Measurements from ENCODE around the gene LRRC47.

The LRRC47 gene

GRCh38 chr1:3736131-3736561 is 60.2 kb downstream of the LRRC47 start:
- H3K4me1 ChIP-seq (ENCODE audit: control insufficient read depth in 5 of 5, insufficient read depth in 5 of 5, low read length in 5 of 5), result peaks cover 0 to 21% (median 6%) of the 10 kb centered on the region in 5 donors
- no peak overlapping the region for H3K9ac ChIP-seq (ENCODE audit: low read length in 5 of 5)
- no peaks in the 10 kb centered on the region for H3K9me3 ChIP-seq (ENCODE audit: control insufficient read depth in 5 of 5, low read length in 5 of 5)
- H3K4me3 ChIP-seq (ENCODE audit: low read depth in 1 of 5, low read length in 5 of 5), result no peak overlapping the region
- peaks cover 0 to 65% (median 44%) of the 10 kb centered on the region in 5 donors for H3K36me3 ChIP-seq (ENCODE audit: control insufficient read depth in 5 of 5, insufficient read depth in 5 of 5, low read length in 5 of 5)
- H3K27me3 ChIP-seq (ENCODE audit: control insufficient read depth in 5 of 5, insufficient read depth in 4 of 5, low read length in 5 of 5), result peaks cover 4 to 29% (median 17%) of the 10 kb centered on the region in 5 donors
- no peak overlapping the region for H3K27ac ChIP-seq (ENCODE audit: low read depth, low read length)

- H3K4me3 ChIP-seq (ENCODE audit: low read depth in 1 of 5, low read length in 5 of 5), result no peak overlapping the region
- H3K36me3 ChIP-seq (ENCODE audit: control insufficient read depth in 5 of 5, insufficient read depth in 5 of 5, low read length in 5 of 5), result peaks cover 0 to 60% (median 40%) of the 10 kb centered on the region in 5 donors
- H3K27me3 ChIP-seq (ENCODE audit: control insufficient read depth in 5 of 5, insufficient read depth in 4 of 5, low read length in 5 of 5), result peaks cover 4 to 33% (median 20%) of the 10 kb centered on the region in 5 donors
- H3K27ac ChIP-seq (ENCODE audit: low read depth, low read length), result no peak overlapping the region
- H3K9ac ChIP-seq (ENCODE audit: low read length in 5 of 5), result no peak overlapping the region
- H3K9me3 ChIP-seq (ENCODE audit: control insufficient read depth in 5 of 5, low read length in 5 of 5), result no peaks in the 10 kb centered on the region
- H3K4me1 ChIP-seq (ENCODE audit: control insufficient read depth in 5 of 5, insufficient read depth in 5 of 5, low read length in 5 of 5), result peaks cover 0 to 21% (median 6%) of the 10 kb centered on the region in 5 donors
Observed at GRCh38 chr1:3735688-3736087, 60.6 kb downstream of the LRRC47 start.

- Histone ChIP-seq H3K36me3 (ENCODE audit: control insufficient read depth in 5 of 5, insufficient read depth in 5 of 5, low read length in 5 of 5) (peaks cover 0 to 57% (median 38%) of the 10 kb centered on the region in 5 donors), H3K27ac (ENCODE audit: low read depth, low read length) (no peak overlapping the region), H3K9me3 (ENCODE audit: control insufficient read depth in 5 of 5, low read length in 5 of 5) (no peaks in the 10 kb centered on the region), H3K27me3 (ENCODE audit: control insufficient read depth in 5 of 5, insufficient read depth in 4 of 5, low read length in 5 of 5) (peaks cover 5 to 38% (median 25%) of the 10 kb centered on the region in 5 donors), H3K4me3 (ENCODE audit: low read depth in 1 of 5, low read length in 5 of 5) (no peak overlapping the region), H3K4me1 (ENCODE audit: control insufficient read depth in 5 of 5, insufficient read depth in 5 of 5, low read length in 5 of 5) (peaks cover 0 to 21% (median 6%) of the 10 kb centered on the region in 5 donors), H3K9ac (ENCODE audit: low read length in 5 of 5) (no peak overlapping the region)
Observed at GRCh38 chr1:3735027-3735681, 61.1 kb downstream of the LRRC47 start.

GRCh38 chr1:3734602-3735001 is 61.7 kb downstream of the LRRC47 start:
- Histone ChIP-seq H3K9me3 (ENCODE audit: control insufficient read depth in 5 of 5, low read length in 5 of 5) (no peaks in the 10 kb centered on the region), H3K27ac (ENCODE audit: low read depth, low read length) (no peak overlapping the region), H3K4me1 (ENCODE audit: control insufficient read depth in 5 of 5, insufficient read depth in 5 of 5, low read length in 5 of 5) (peaks cover 0 to 21% (median 6%) of the 10 kb centered on the region in 5 donors), H3K36me3 (ENCODE audit: control insufficient read depth in 5 of 5, insufficient read depth in 5 of 5, low read length in 5 of 5) (peaks cover 0 to 52% (median 33%) of the 10 kb centered on the region in 5 donors), H3K9ac (ENCODE audit: low read length in 5 of 5) (no peak overlapping the region), H3K4me3 (ENCODE audit: low read depth in 1 of 5, low read length in 5 of 5) (no peak overlapping the region), H3K27me3 (ENCODE audit: control insufficient read depth in 5 of 5, insufficient read depth in 4 of 5, low read length in 5 of 5) (peaks cover 10 to 44% (median 30%) of the 10 kb centered on the region in 5 donors)

GRCh38 chr1:3733883-3734589 is 62.3 kb downstream of the LRRC47 start:
- peaks cover 0 to 46% (median 31%) of the 10 kb centered on the region in 5 donors for H3K36me3 ChIP-seq (ENCODE audit: control insufficient read depth in 5 of 5, insufficient read depth in 5 of 5, low read length in 5 of 5)
- peaks cover 13 to 49% (median 36%) of the 10 kb centered on the region in 5 donors for H3K27me3 ChIP-seq (ENCODE audit: control insufficient read depth in 5 of 5, insufficient read depth in 4 of 5, low read length in 5 of 5)
- H3K4me3 ChIP-seq (ENCODE audit: low read depth in 1 of 5, low read length in 5 of 5), result no peak overlapping the region
- H3K27ac ChIP-seq (ENCODE audit: low read depth, low read length), result no peak overlapping the region
- no peaks in the 10 kb centered on the region for H3K9me3 ChIP-seq (ENCODE audit: control insufficient read depth in 5 of 5, low read length in 5 of 5)
- H3K9ac ChIP-seq (ENCODE audit: low read length in 5 of 5), result no peak overlapping the region
- H3K4me1 ChIP-seq (ENCODE audit: control insufficient read depth in 5 of 5, insufficient read depth in 5 of 5, low read length in 5 of 5), result peaks cover 0 to 21% (median 6%) of the 10 kb centered on the region in 5 donors

- Histone ChIP-seq H3K9ac (ENCODE audit: low read length in 5 of 5) (no peak overlapping the region), H3K27me3 (ENCODE audit: control insufficient read depth in 5 of 5, insufficient read depth in 4 of 5, low read length in 5 of 5) (peaks cover 16 to 55% (median 42%) of the 10 kb centered on the region in 5 donors), H3K27ac (ENCODE audit: low read depth, low read length) (no peak overlapping the region), H3K9me3 (ENCODE audit: control insufficient read depth in 5 of 5, low read length in 5 of 5) (no peaks in the 10 kb centered on the region), H3K4me3 (ENCODE audit: low read depth in 1 of 5, low read length in 5 of 5) (no peak overlapping the region), H3K4me1 (ENCODE audit: control insufficient read depth in 5 of 5, insufficient read depth in 5 of 5, low read length in 5 of 5) (peaks cover 0 to 21% (median 6%) of the 10 kb centered on the region in 5 donors), H3K36me3 (ENCODE audit: control insufficient read depth in 5 of 5, insufficient read depth in 5 of 5, low read length in 5 of 5) (peaks cover 0 to 38% (median 23%) of the 10 kb centered on the region in 5 donors)
Observed at GRCh38 chr1:3733094-3733882, 63.0 kb downstream of the LRRC47 start.

GRCh38 chr1:3732434-3733093 is 63.7 kb downstream of the LRRC47 start:
- no peaks in the 10 kb centered on the region for H3K9me3 ChIP-seq (ENCODE audit: control insufficient read depth in 5 of 5, low read length in 5 of 5)
- peaks cover 0 to 31% (median 17%) of the 10 kb centered on the region in 5 donors for H3K36me3 ChIP-seq (ENCODE audit: control insufficient read depth in 5 of 5, insufficient read depth in 5 of 5, low read length in 5 of 5)
- H3K4me1 ChIP-seq (ENCODE audit: control insufficient read depth in 5 of 5, insufficient read depth in 5 of 5, low read length in 5 of 5), result peaks cover 0 to 21% (median 6%) of the 10 kb centered on the region in 5 donors
- no peak overlapping the region for H3K9ac ChIP-seq (ENCODE audit: low read length in 5 of 5)
- H3K4me3 ChIP-seq (ENCODE audit: low read depth in 1 of 5, low read length in 5 of 5), result no peak overlapping the region
- H3K27ac ChIP-seq (ENCODE audit: low read depth, low read length), result no peak overlapping the region
- H3K27me3 ChIP-seq (ENCODE audit: control insufficient read depth in 5 of 5, insufficient read depth in 4 of 5, low read length in 5 of 5), result peaks cover 24 to 62% (median 46%) of the 10 kb centered on the region in 5 donors

GRCh38 chr1:3731583-3732433 is 64.5 kb downstream of the LRRC47 start:
- H3K27ac ChIP-seq (ENCODE audit: low read depth, low read length), result no peak overlapping the region
- peaks cover 0 to 21% (median 6%) of the 10 kb centered on the region in 5 donors for H3K4me1 ChIP-seq (ENCODE audit: control insufficient read depth in 5 of 5, insufficient read depth in 5 of 5, low read length in 5 of 5)
- H3K9me3 ChIP-seq (ENCODE audit: control insufficient read depth in 5 of 5, low read length in 5 of 5), result no peaks in the 10 kb centered on the region
- H3K4me3 ChIP-seq (ENCODE audit: low read depth in 1 of 5, low read length in 5 of 5), result no peak overlapping the region
- peaks cover 30 to 68% (median 52%) of the 10 kb centered on the region in 5 donors for H3K27me3 ChIP-seq (ENCODE audit: control insufficient read depth in 5 of 5, insufficient read depth in 4 of 5, low read length in 5 of 5)
- H3K9ac ChIP-seq (ENCODE audit: low read length in 5 of 5), result no peak overlapping the region
- H3K36me3 ChIP-seq (ENCODE audit: control insufficient read depth in 5 of 5, insufficient read depth in 5 of 5, low read length in 5 of 5), result peaks cover 0 to 24% (median 11%) of the 10 kb centered on the region in 5 donors

Measured in subcutaneous abdominal adipose tissue (tissue), 5 donors.